Hepatocyte (in vitro differentiated cells): Measurements from ENCODE around the gene SNTG2. TPM values are rescaled to one million over a fixed set of nuclear protein-coding genes. Genes with fewer than 3 reads are reported as not detected.

Experiments used
- DNase-seq: peaks from one replicate; pipeline ENCODE4 v3.0.0-alpha.2; 2016; ENCODE audit warnings: low spot score
- H2AFZ ChIP-seq: fragments of 200-600 bp; sonication (generic); 2 replicates; pipeline ENCODE4 v1.6.0; 2016; ENCODE audit warnings: antibody characterized with exemption, mild to moderate bottlenecking
- H3K27ac ChIP-seq: fragments of 200-600 bp; sonication (generic); 2 replicates; pipeline ENCODE4 v1.5.1; 2016; ENCODE audit warnings: mild to moderate bottlenecking
- H3K27me3 ChIP-seq: fragments of 200-600 bp; sonication (generic); 2 replicates; pipeline ENCODE4 v1.6.1; 2016
- H3K36me3 ChIP-seq: fragments of 200-600 bp; sonication (generic); replicated peaks from 2 replicates; pipeline ENCODE4 v1.5.1; 2016; ENCODE audit warnings: low read depth; ENCODE audit not compliant: insufficient read depth
- H3K4me1 ChIP-seq: fragments of 200-600 bp; sonication (generic); 2 replicates; pipeline ENCODE4 v1.5.1; 2016; ENCODE audit warnings: mild to moderate bottlenecking, moderate library complexity; ENCODE audit not compliant: insufficient read depth
- H3K4me2 ChIP-seq: fragments of 200-600 bp; sonication (generic); 2 replicates; pipeline ENCODE4 v1.6.0; 2016
- H3K4me3 ChIP-seq: fragments of 200-600 bp; sonication (generic); 2 replicates; pipeline ENCODE4 v1.5.1; 2016; ENCODE audit warnings: mild to moderate bottlenecking
- H3K79me2 ChIP-seq: fragments of 200-600 bp; sonication (generic); 2 replicates; pipeline ENCODE4 v1.6.0; 2017; ENCODE audit warnings: mild to moderate bottlenecking
- H3K9me2 ChIP-seq: fragments of 200-600 bp; sonication (generic); replicated peaks from 2 replicates; pipeline ENCODE4 v1.6.0; 2017; ENCODE audit warnings: mild to moderate bottlenecking; ENCODE audit not compliant: insufficient read depth
- H3K9me3 ChIP-seq: fragments of 200-600 bp; sonication (generic); 2 replicates; pipeline ENCODE4 v1.5.1; 2016; ENCODE audit warnings: low read depth, mild to moderate bottlenecking
- H4K20me1 ChIP-seq: fragments of 200-600 bp; sonication (generic); 2 replicates; pipeline ENCODE4 v1.6.0; 2016; ENCODE audit warnings: mild to moderate bottlenecking; ENCODE audit not compliant: insufficient read depth, poor library complexity, severe bottlenecking
- CTCF ChIP-seq: fragments of 200-600 bp; sonication (generic); IDR thresholded peaks from 2 replicates; pipeline ENCODE4 v1.5.1; 2016; ENCODE audit warnings: antibody characterized with exemption, mild to moderate bottlenecking; ENCODE audit not compliant: poor library complexity
- EZH2 ChIP-seq: fragments of 200-600 bp; sonication (generic); IDR thresholded peaks from 2 replicates; pipeline ENCODE4 v1.6.1; 2016; ENCODE audit warnings: antibody characterized with exemption, mild to moderate bottlenecking, borderline replicate concordance
- EZH2phosphoT487 ChIP-seq: fragments of 200-600 bp; sonication (generic); IDR thresholded peaks from one replicate; pipeline ENCODE4 v1.6.1; 2018; ENCODE audit warnings: antibody characterized with exemption, mild to moderate bottlenecking, low read depth, moderate library complexity; ENCODE audit not compliant: unreplicated experiment, severe bottlenecking
- WGBS: methylation state at CpG from one replicate; pipeline ENCODE4 v1.1.6; 2016; ENCODE audit warnings: low lambda C conversion rate; ENCODE audit errors: missing lambda C conversion rate; 5-methylcytosine and 5-hydroxymethylcytosine counted together
- polyA plus RNA-seq: library from polyadenylated mRNA; unstranded; fragments of >200 nt; fragmentation: Nextera tagmentation; extraction: Ambion mirVana; gene quantifications from 2 replicates; pipeline ENCODE4 v1.2.1, GENCODE V29; 2016
- total RNA-seq: library from RNA; depleted of rRNA; stranded (reverse); fragments of >200 nt; gene quantifications from 2 replicates; pipeline ENCODE4 v1.2.3, GENCODE V29; 2014

Gene SNTG2
- total and polyA plus RNA-seq, 2 experiments from 2014 or later, result not detected

GRCh38 chr2:1307670-1308069 is 357.0 kb downstream of the SNTG2 start:
- H4K20me1 ChIP-seq, result no peaks in the 10 kb centered on the region
- H3K4me2 ChIP-seq, result no peak overlapping the region
- H3K9me2 ChIP-seq, result no peaks in the 10 kb centered on the region
- 94% methylated on average over 23 of the region's 23 CpGs for WGBS
- TF ChIP-seq EZH2phosphoT487 (no peak), CTCF (no peak), EZH2 (no peak)
- no peak for DNase-seq
- no peak overlapping the region for H3K27ac ChIP-seq
- no peaks in the 10 kb centered on the region for H3K36me3 ChIP-seq
- H2AFZ ChIP-seq, result no peak overlapping the region
- H3K4me1 ChIP-seq, result no peaks in the 10 kb centered on the region
- no peaks in the 10 kb centered on the region for H3K9me3 ChIP-seq
- H3K27me3 ChIP-seq, result no peaks in the 10 kb centered on the region
- H3K4me3 ChIP-seq, result no peak overlapping the region
- H3K79me2 ChIP-seq, result no peaks in the 10 kb centered on the region

- H3K36me3 ChIP-seq, result no peaks in the 10 kb centered on the region
- H2AFZ ChIP-seq, result no peak overlapping the region
- 90% methylated on average over 8 of the region's 8 CpGs for WGBS
- H3K9me2 ChIP-seq, result no peaks in the 10 kb centered on the region
- no peak for DNase-seq
- no peaks in the 10 kb centered on the region for H3K9me3 ChIP-seq
- H3K4me2 ChIP-seq, result no peak overlapping the region
- H3K4me1 ChIP-seq, result no peaks in the 10 kb centered on the region
- TF ChIP-seq EZH2, result no peak
- TF ChIP-seq CTCF, result no peak
- no peak for TF ChIP-seq EZH2phosphoT487
- H3K79me2 ChIP-seq, result no peaks in the 10 kb centered on the region
- H4K20me1 ChIP-seq, result no peaks in the 10 kb centered on the region
- H3K27ac ChIP-seq, result no peak overlapping the region
- H3K27me3 ChIP-seq, result no peaks in the 10 kb centered on the region
- no peak overlapping the region for H3K4me3 ChIP-seq
These were observed 358.0 kb downstream of the SNTG2 start for GRCh38 chr2:1308678-1309077.

GRCh38 chr2:1309507-1309906 is 358.9 kb downstream of the SNTG2 start:
- 90% methylated on average over 3 of the region's 3 CpGs for WGBS
- Histone ChIP-seq H3K4me3 (no peak overlapping the region), H3K27ac (no peak overlapping the region), H3K79me2 (no peaks in the 10 kb centered on the region), H3K4me2 (no peak overlapping the region), H3K36me3 (no peaks in the 10 kb centered on the region), H2AFZ (no peak overlapping the region), H3K9me2 (no peaks in the 10 kb centered on the region), H3K9me3 (no peaks in the 10 kb centered on the region), H3K27me3 (no peaks in the 10 kb centered on the region), H4K20me1 (no peaks in the 10 kb centered on the region), H3K4me1 (no peaks in the 10 kb centered on the region)
- DNase-seq, result no peak
- TF ChIP-seq CTCF (no peak), EZH2 (no peak), EZH2phosphoT487 (no peak)

- no peak overlapping the region for H3K4me3 ChIP-seq
- H3K27me3 ChIP-seq, result no peaks in the 10 kb centered on the region
- no peaks in the 10 kb centered on the region for H3K4me1 ChIP-seq
- H3K4me2 ChIP-seq, result no peak overlapping the region
- no peaks in the 10 kb centered on the region for H3K36me3 ChIP-seq
- 88% methylated on average over 7 of the region's 7 CpGs for WGBS
- no peaks in the 10 kb centered on the region for H3K9me2 ChIP-seq
- no peak overlapping the region for H2AFZ ChIP-seq
- no peaks in the 10 kb centered on the region for H3K79me2 ChIP-seq
- H3K9me3 ChIP-seq, result no peaks in the 10 kb centered on the region
- H3K27ac ChIP-seq, result no peak overlapping the region
- TF ChIP-seq CTCF (no peak), EZH2phosphoT487 (no peak)
- H4K20me1 ChIP-seq, result no peaks in the 10 kb centered on the region
- no peak for DNase-seq
These were observed 359.6 kb downstream of the SNTG2 start for GRCh38 chr2:1310202-1310601.
